H1 (cell line): ENCODE measurements around the gene SLC2A11. TPM values are rescaled to one million over a fixed set of nuclear protein-coding genes. Genes with fewer than 3 reads are reported as not detected.

Experiments used
- CTCF ChIA-PET: fragments of 300-600 bp; sonication (Branson Sonifier 250); formaldehyde crosslinking; loops from one replicate; lab custom pipeline; 2021; ENCODE audit not compliant: partially characterized antibody; lab: Charles Lee
- POLR2A ChIA-PET: fragments of 300-600 bp; sonication (Branson Sonifier 250); formaldehyde crosslinking; loops from one replicate; lab custom pipeline; 2021; ENCODE audit warnings: inconsistent platforms; ENCODE audit not compliant: partially characterized antibody; lab: Charles Lee
- DNase-seq, 2 experiments: peaks; one replicate each; pipeline versions ENCODE4 v3.0.0 to v3.0.0-alpha.2; 2010 to 2022; ENCODE audit warnings: low spot score in 2 of 2, low read depth in 1 of 2, mixed read lengths in 1 of 2
- FAIRE-seq: peaks from 2 replicates; lab custom pipeline; 2011; peaks lifted over from hg19 to GRCh38; lab: Jason Lieb, UNC
- H2AFZ ChIP-seq: 2 replicates; pipeline ENCODE4 v1.8.1; 2012; ENCODE audit warnings: low read length, inconsistent platforms
- H2AK5ac ChIP-seq: 2 replicates; pipeline ENCODE4 v1.6.1; 2013; ENCODE audit warnings: low read depth, low read length
- H2BK120ac ChIP-seq: replicated peaks from 2 replicates; pipeline ENCODE3; 2013; ENCODE audit warnings: low read depth, low read length, inconsistent platforms
- H2BK12ac ChIP-seq: 2 replicates; pipeline ENCODE4 v1.6.1; 2013; ENCODE audit warnings: low read depth, low read length
- H2BK15ac ChIP-seq: 2 replicates; pipeline ENCODE4 v1.6.1; 2013; ENCODE audit warnings: low read length
- H2BK20ac ChIP-seq: 2 replicates; pipeline ENCODE4 v1.6.1; 2013; ENCODE audit warnings: low read length
- H2BK5ac ChIP-seq: 2 replicates; pipeline ENCODE4 v1.6.1; 2013; ENCODE audit warnings: low read depth, low read length
- H3K14ac ChIP-seq: 2 replicates; pipeline ENCODE4 v1.6.1; 2013; ENCODE audit warnings: inconsistent platforms; ENCODE audit not compliant: insufficient read length
- H3K18ac ChIP-seq: 2 replicates; pipeline ENCODE4 v1.6.1; 2013; ENCODE audit warnings: low read length; ENCODE audit errors: extremely low read depth
- H3K23ac ChIP-seq: 2 replicates; pipeline ENCODE4 v1.6.1; 2013; ENCODE audit warnings: inconsistent platforms; ENCODE audit not compliant: insufficient read length
- H3K23me2 ChIP-seq: 2 replicates; pipeline ENCODE4 v1.6.1; 2013; ENCODE audit warnings: low read depth, low read length
- H3K27ac ChIP-seq: 2 replicates; pipeline ENCODE4 v1.6.1; 2011; ENCODE audit warnings: low read depth, low read length, inconsistent platforms
- H3K27me3 ChIP-seq, 4 experiments: replicated peaks in 1 of 4; 1 replicate in 1 of 4; 2 replicates in 3 of 4; pipeline versions ENCODE4 v1.6.1 to v1.8.1; 2011 to 2013; ENCODE audit warnings: low read length in 3 of 4, mild to moderate bottlenecking in 3 of 4, inconsistent platforms in 2 of 4, mixed read lengths in 2 of 4, moderate library complexity in 1 of 4; ENCODE audit not compliant: control insufficient read depth in 3 of 4, insufficient read depth in 3 of 4; ENCODE audit errors: extremely low read depth in 1 of 4
- H3K36me3 ChIP-seq, 4 experiments: 2 replicates each; pipeline versions ENCODE4 v1.6.1 to v1.8.1; 2011 to 2013; ENCODE audit warnings: mild to moderate bottlenecking in 4 of 4, low read length in 3 of 4, moderate library complexity in 2 of 4, control low read depth in 1 of 4, inconsistent platforms in 1 of 4; ENCODE audit not compliant: insufficient read depth in 4 of 4, control insufficient read depth in 2 of 4
- H3K4ac ChIP-seq: replicated peaks from 2 replicates; pipeline ENCODE3; 2013; ENCODE audit warnings: low read length, low read depth, mixed read lengths, inconsistent platforms; ENCODE audit not compliant: insufficient read length
- H3K4me1 ChIP-seq, 4 experiments: replicated peaks in 1 of 4; 1 replicate in 1 of 4; 2 replicates in 3 of 4; pipeline versions ENCODE4 v1.6.1 to v1.8.1; 2011 to 2013; ENCODE audit warnings: low read length in 3 of 4, inconsistent platforms in 2 of 4, mixed read lengths in 1 of 4; ENCODE audit not compliant: insufficient read depth in 4 of 4, control insufficient read depth in 3 of 4
- H3K4me2 ChIP-seq, 2 experiments: 2 replicates each; pipeline versions ENCODE4 v1.6.1 to v1.8.1; 2011 to 2013; ENCODE audit warnings: low read depth in 2 of 2, low read length in 2 of 2, control low read depth in 1 of 2, inconsistent platforms in 1 of 2, mild to moderate bottlenecking in 1 of 2; ENCODE audit not compliant: insufficient read depth in 1 of 2
- H3K4me3 ChIP-seq, 4 experiments: fragments of 200-600, 300-600 bp in 1 of 4; sonication (generic), shearing (Covaris generic), sonication (Bioruptor Twin) in 1 of 4; 2 replicates each; pipeline versions ENCODE4 v1.5.1 to v1.8.1; 2011 to 2016; ENCODE audit warnings: low read length in 4 of 4, low read depth in 3 of 4, control low read depth in 2 of 4, inconsistent platforms in 2 of 4, mild to moderate bottlenecking in 2 of 4, mixed read lengths in 1 of 4, moderate library complexity in 1 of 4; ENCODE audit not compliant: insufficient read depth in 2 of 4; ENCODE audit errors: extremely low read depth in 1 of 4
- H3K56ac ChIP-seq: replicated peaks from 2 replicates; pipeline ENCODE3; 2013; ENCODE audit warnings: low read depth, mild to moderate bottlenecking, mixed read lengths, low read length, inconsistent platforms; ENCODE audit not compliant: insufficient read length
- H3K79me1 ChIP-seq: 2 replicates; pipeline ENCODE4 v1.6.1; 2013; ENCODE audit warnings: low read depth, low read length, control low read depth
- H3K79me2 ChIP-seq, 2 experiments: 2 replicates each; pipeline versions ENCODE4 v1.6.1 to v1.8.1; 2012 to 2013; ENCODE audit warnings: low read length in 2 of 2, mild to moderate bottlenecking in 2 of 2, inconsistent platforms in 1 of 2; ENCODE audit not compliant: insufficient read depth in 2 of 2, control insufficient read depth in 1 of 2
- H3K9ac ChIP-seq, 4 experiments: replicated peaks in 1 of 4; 1 replicate in 1 of 4; 2 replicates in 3 of 4; pipeline versions ENCODE4 v1.6.1 to v1.8.1; 2011 to 2013; ENCODE audit warnings: low read depth in 3 of 4, low read length in 3 of 4, control low read depth in 2 of 4, mild to moderate bottlenecking in 2 of 4, moderate library complexity in 2 of 4, inconsistent platforms in 1 of 4; ENCODE audit errors: extremely low read depth in 1 of 4
- H3K9me3 ChIP-seq, 2 experiments: 2 replicates each; pipeline versions ENCODE4 v1.6.1 to v1.8.1; 2012 to 2013; ENCODE audit warnings: mild to moderate bottlenecking in 2 of 2, moderate library complexity in 2 of 2, control low read depth in 1 of 2, inconsistent platforms in 1 of 2, low read depth in 1 of 2, low read length in 1 of 2, mixed read lengths in 1 of 2; ENCODE audit not compliant: insufficient read depth in 2 of 2
- H4K20me1 ChIP-seq, 2 experiments: replicated peaks in 1 of 2; 2 replicates each; pipeline versions ENCODE3 to v1.8.1; 2011 to 2013; ENCODE audit warnings: inconsistent platforms in 2 of 2, low read length in 2 of 2, mild to moderate bottlenecking in 1 of 2; ENCODE audit not compliant: insufficient read depth in 2 of 2, control insufficient read depth in 1 of 2
- H4K5ac ChIP-seq: 2 replicates; pipeline ENCODE4 v1.6.1; 2013; ENCODE audit warnings: low read length, low read depth, mixed read lengths, inconsistent platforms; ENCODE audit not compliant: insufficient read length
- H4K8ac ChIP-seq: 2 replicates; pipeline ENCODE4 v1.8.0; 2013; ENCODE audit warnings: mild to moderate bottlenecking, moderate library complexity, low read length, inconsistent platforms; ENCODE audit not compliant: insufficient read depth; ENCODE audit errors: extremely low read depth
- H4K91ac ChIP-seq: replicated peaks from 2 replicates; pipeline ENCODE3; 2013; ENCODE audit warnings: low read length, mixed read lengths, inconsistent platforms; ENCODE audit not compliant: insufficient read length
- whole genome bisulfite sequencing, 2 experiments: shearing (Covaris generic) in 1 of 2; methylation state at CpG; one replicate each; pipeline versions ENCODE4 v1.1.6 to v1.1.7; 2013 to 2015; ENCODE audit warnings: low lambda C conversion rate in 2 of 2, mixed read lengths in 2 of 2, inconsistent platforms in 1 of 2, low coverage in 1 of 2, missing lambda C conversion rate in 1 of 2; ENCODE audit not compliant: insufficient replicate concordance in 2 of 2, insufficient coverage in 1 of 2, insufficient read length in 1 of 2; ENCODE audit errors: extremely low coverage in 1 of 2, missing lambda C conversion rate in 1 of 2; 5-methylcytosine and 5-hydroxymethylcytosine counted together
- polyA plus RNA-seq, 7 experiments: library from polyadenylated mRNA; depleted of rRNA in 3 of 7; stranded (reverse) in 5 of 7; unstranded in 2 of 7; fragments of >200 nt in 5 of 7; fragments of 200-250 nt in 2 of 7; gene quantifications; 1 replicate in 5 of 7; 2 replicates in 1 of 7; 4 replicates in 1 of 7; pipeline versions ENCODE4 v1.2.1 to v1.2.3, GENCODE V29; 2011 to 2013; ENCODE audit warnings: missing spikeins in 2 of 7, mixed read lengths in 2 of 7
- total RNA-seq: library from RNA; stranded (reverse); fragmentation: NEBNext Ultra II Directional; extraction: Animal tissue kit (Norgen Biotek cat#: 25700); gene quantifications from 2 replicates; pipeline ENCODE4 v1.2.1, GENCODE V29; 2021

The SLC2A11 gene
- total and polyA plus RNA-seq, 2 of the 8 experiments (the other 6 are each of a cell fraction or from before 2014, with no cell fraction given), result 10.7 to 12.5 TPM

- no peak overlapping the region; the same call in 1 of the 2 replicates for H2BK5ac ChIP-seq
- no peak overlapping the region for H3K56ac ChIP-seq
- H3K36me3 ChIP-seq, result peaks cover 0 to 15% (median 9%) of the 10 kb centered on the region in 4 experiments; a peak in 4 of 8 replicates
- H2BK15ac ChIP-seq, result no peak overlapping the region
- DNase-seq (peak in 1 of 2 experiments; percentile 66), FAIRE-seq (no peak)
- H3K4ac ChIP-seq, result no peak overlapping the region
- peak overlapping the region; percentile 35 for H4K8ac ChIP-seq
- H4K5ac ChIP-seq, result no peak overlapping the region
- no peak overlapping the region for H2BK20ac ChIP-seq
- H3K18ac ChIP-seq, result no peak overlapping the region
- no peak overlapping the region for H2AFZ ChIP-seq
- H3K23ac ChIP-seq, result no peak overlapping the region
- H3K9ac ChIP-seq, result no peak overlapping the region
- no peak overlapping the region for H2BK12ac ChIP-seq
- H2AK5ac ChIP-seq, result no peak overlapping the region
- H3K4me2 ChIP-seq, result peak overlapping the region; percentile 54 to 78
- ChIA-PET CTCF (interaction anchor here (1.2 kb wide), 1 partner anchor 12 kb away, joined by 3 read pairs; no protein-coding TSS in a partner anchor), POLR2A (interaction anchor here (0.7 to 2.0 kb wide), 6 partner anchors 8 to 87 kb away, joined by 3 to 7 read pairs (median 3); partner anchors contain the start of genes SLC2A11 and ZNF70)
- H3K4me1 ChIP-seq, result peaks cover 0 to 15% (median 10%) of the 10 kb centered on the region in 4 experiments; a peak in 5 of 7 replicates
- H3K14ac ChIP-seq, result no peak overlapping the region
- peak overlapping the region; percentile 48 to 76 (median 56) for H3K4me3 ChIP-seq
- no peak overlapping the region for H2BK120ac ChIP-seq
- peaks cover 0 to 2% (median under 1%) of the 10 kb centered on the region in 4 experiments; a peak in 2 of 7 replicates for H3K27me3 ChIP-seq
- H3K27ac ChIP-seq, result no peak overlapping the region
- H4K91ac ChIP-seq, result no peak overlapping the region
- H3K79me1 ChIP-seq, result no peaks in the 10 kb centered on the region
- no peaks in the 10 kb centered on the region for H3K79me2 ChIP-seq
- WGBS, 2 experiments, result 31% methylated on average over 36 of the region's 41 CpGs; no CpG with 5 or more reads in 1 of the 2 experiments
- no peaks in the 10 kb centered on the region for H3K9me3 ChIP-seq
- H3K23me2 ChIP-seq, result peaks cover 12% of the 10 kb centered on the region; the same call in 1 of the 2 replicates
- peaks cover 4 to 16% of the 10 kb centered on the region in 2 experiments for H4K20me1 ChIP-seq
These were observed 19.6 kb upstream of the SLC2A11 start for GRCh38 chr22:23837911-23838680.
